ENCODE data around the gene HES1.
A peak's percentile ranks its signal among the peaks of the same experiment; 100 is the strongest.
"Not testable (repeated sequence)": the region's sequence is repeated elsewhere in the genome, so short reads cannot be mapped to it uniquely, and the experiment has no call there.

Gene HES1

GRCh38 chr3:194128202-194128918 is 7.6 kb upstream of the HES1 start:
- no peak for DNase-seq (ENCODE audit: low read depth in 2 of 2)

GRCh38 chr3:194128919-194129295 is 7.0 kb upstream of the HES1 start:
- DNase-seq (ENCODE audit: low read depth in 2 of 2), result not testable (repeated sequence)

GRCh38 chr3:194129581-194130133 is 6.3 kb upstream of the HES1 start:
- no peak for DNase-seq (ENCODE audit: low read depth in 2 of 2)

- DNase-seq (ENCODE audit: low read depth in 2 of 2), result no peak
Measured at GRCh38 chr3:194130188-194130587, 5.8 kb upstream of the HES1 start.

GRCh38 chr3:194130807-194131589 is 5.0 kb upstream of the HES1 start:
- no peak for DNase-seq (ENCODE audit: low read depth in 2 of 2)

- DNase-seq (ENCODE audit: low read depth in 2 of 2), result no peak
Measured at GRCh38 chr3:194132465-194133286, 3.3 kb upstream of the HES1 start.

GRCh38 chr3:194133661-194134230 is 2.2 kb upstream of the HES1 start:
- no peak for DNase-seq (ENCODE audit: low read depth in 2 of 2)

GRCh38 chr3:194134231-194134756 is 1.7 kb upstream of the HES1 start:
- peak in 1 of 2 donors; percentile 6 for DNase-seq (ENCODE audit: low read depth in 2 of 2)

- peak; percentile 59 to 76 for DNase-seq (ENCODE audit: low read depth in 2 of 2)
Measured at GRCh38 chr3:194134757-194135515, 1.0 kb upstream of the HES1 start.

GRCh38 chr3:194135516-194135805 is 487 bp upstream of the HES1 start:
- no peak for DNase-seq (ENCODE audit: low read depth in 2 of 2)

- DNase-seq (ENCODE audit: low read depth in 2 of 2), result no peak
Measured at GRCh38 chr3:194136519-194137007, 615 bp downstream of the HES1 start.

GRCh38 chr3:194137008-194137505 is 1.1 kb downstream of the HES1 start:
- DNase-seq (ENCODE audit: low read depth in 2 of 2), result peak in 1 of 2 donors; percentile 13

- DNase-seq (ENCODE audit: low read depth in 2 of 2), result peak in 1 of 2 donors; percentile 32
Measured at GRCh38 chr3:194137506-194138474, 1.8 kb downstream of the HES1 start.

GRCh38 chr3:194138732-194139070 is 2.8 kb downstream of the HES1 start:
- DNase-seq (ENCODE audit: low read depth in 2 of 2), result no peak

GRCh38 chr3:194139071-194139813 is 3.3 kb downstream of the HES1 start:
- no peak for DNase-seq (ENCODE audit: low read depth in 2 of 2)

GRCh38 chr3:194139814-194140391 is 4.0 kb downstream of the HES1 start:
- DNase-seq (ENCODE audit: low read depth in 2 of 2), result no peak

- no peak for DNase-seq (ENCODE audit: low read depth in 2 of 2)
Measured at GRCh38 chr3:194140520-194141414, 4.8 kb downstream of the HES1 start.

All from stimulated activated CD4-positive, alpha-beta T cell treated with anti-CD3 and anti-CD28 coated beads, Interleukin-4, amount 100 ng/mL, for 48 hours (primary cell).